Body of pancreas (tissue), 4 donors: ENCODE results near the gene SCTR.

Experiments used
- POLR2A ChIP-seq, 3 donors: fragments of 450-650 bp; IDR thresholded peaks; one replicate each; pipeline ENCODE4 v1.6.1; 2016; ENCODE audit warnings: antibody characterized with exemption in 3 of 3, mild to moderate bottlenecking in 2 of 3
- TF ChIP-seq, protein P1 (sequence below), 7 experiments: fragments of 450-650 bp in 4 of 7; fragments of 200-600 bp in 3 of 7; sonication (generic) in 3 of 7; IDR thresholded peaks; one replicate each; pipeline ENCODE4 v1.5.1; 2016 to 2019; ENCODE audit warnings: antibody characterized with exemption in 7 of 7

DNA sequence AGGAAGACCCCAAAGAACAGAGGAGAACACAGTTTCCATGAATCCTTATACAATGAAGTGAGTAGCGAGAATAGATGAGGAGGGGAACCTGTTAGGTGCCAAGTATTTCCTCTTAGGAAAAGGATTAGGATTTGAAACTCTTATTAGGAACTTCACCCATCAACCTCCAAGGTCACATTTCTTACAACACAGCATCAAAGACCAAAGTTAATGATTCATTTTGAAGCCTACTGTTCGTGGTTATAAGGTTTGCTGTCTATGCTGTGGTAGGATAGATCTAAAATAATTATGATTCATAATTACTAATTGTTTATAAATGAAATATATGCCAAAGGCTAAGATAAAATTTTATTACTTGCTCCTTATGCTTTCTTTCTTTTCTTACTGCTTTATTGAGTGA lies 26.1 kb upstream of the SCTR start:
- TF ChIP-seq, protein P1, sequence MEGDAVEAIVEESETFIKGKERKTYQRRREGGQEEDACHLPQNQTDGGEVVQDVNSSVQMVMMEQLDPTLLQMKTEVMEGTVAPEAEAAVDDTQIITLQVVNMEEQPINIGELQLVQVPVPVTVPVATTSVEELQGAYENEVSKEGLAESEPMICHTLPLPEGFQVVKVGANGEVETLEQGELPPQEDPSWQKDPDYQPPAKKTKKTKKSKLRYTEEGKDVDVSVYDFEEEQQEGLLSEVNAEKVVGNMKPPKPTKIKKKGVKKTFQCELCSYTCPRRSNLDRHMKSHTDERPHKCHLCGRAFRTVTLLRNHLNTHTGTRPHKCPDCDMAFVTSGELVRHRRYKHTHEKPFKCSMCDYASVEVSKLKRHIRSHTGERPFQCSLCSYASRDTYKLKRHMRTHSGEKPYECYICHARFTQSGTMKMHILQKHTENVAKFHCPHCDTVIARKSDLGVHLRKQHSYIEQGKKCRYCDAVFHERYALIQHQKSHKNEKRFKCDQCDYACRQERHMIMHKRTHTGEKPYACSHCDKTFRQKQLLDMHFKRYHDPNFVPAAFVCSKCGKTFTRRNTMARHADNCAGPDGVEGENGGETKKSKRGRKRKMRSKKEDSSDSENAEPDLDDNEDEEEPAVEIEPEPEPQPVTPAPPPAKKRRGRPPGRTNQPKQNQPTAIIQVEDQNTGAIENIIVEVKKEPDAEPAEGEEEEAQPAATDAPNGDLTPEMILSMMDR (IDR thresholded peaks at IDR 0.05), result no peak
- no peak for TF ChIP-seq POLR2A (IDR thresholded peaks at IDR 0.05)
